Suprapubic skin (tissue), 3 donors: ENCODE data around the gene PMFBP1.

Source experiments
- EP300 ChIP-seq: sonication (generic); formaldehyde crosslinking; IDR thresholded peaks from one replicate; pipeline ENCODE4 v1.6.1; 2017; ENCODE audit warnings: antibody characterized with exemption
- POLR2A ChIP-seq, 2 donors: fragments of 450-650 bp; IDR thresholded peaks; one replicate each; pipeline ENCODE4 v1.6.1; 2017; ENCODE audit warnings: antibody characterized with exemption in 2 of 2, mild to moderate bottlenecking in 2 of 2, moderate library complexity in 2 of 2
- TF ChIP-seq, protein P1 (sequence below), 2 donors: fragments of 200-600 bp in 1 of 2; fragments of 450-650 bp in 1 of 2; sonication (generic) in 1 of 2; IDR thresholded peaks; one replicate each; pipeline ENCODE4 v1.5.1; 2016 to 2019; ENCODE audit warnings: antibody characterized with exemption in 2 of 2, mild to moderate bottlenecking in 1 of 2, moderate library complexity in 1 of 2

DNA sequence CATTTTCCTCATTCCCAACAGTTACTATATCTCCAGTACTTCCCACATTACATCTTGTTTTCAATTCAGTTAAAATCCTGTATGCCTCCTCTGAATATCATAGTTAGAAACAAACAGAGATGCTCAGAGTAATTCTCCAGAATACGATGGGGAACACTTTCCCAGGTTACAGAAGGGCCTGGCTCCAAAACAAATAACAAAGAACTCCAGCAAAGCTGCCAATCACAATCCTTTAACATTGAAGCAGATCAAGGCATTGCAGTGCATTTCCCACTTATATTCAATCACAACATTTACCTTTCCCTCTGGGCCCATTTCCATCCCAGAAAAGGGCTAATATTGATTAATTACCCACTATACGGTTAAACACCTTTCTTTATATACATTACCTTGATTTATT lies 29.4 kb upstream of the PMFBP1 start:
- TF ChIP-seq, protein P1, sequence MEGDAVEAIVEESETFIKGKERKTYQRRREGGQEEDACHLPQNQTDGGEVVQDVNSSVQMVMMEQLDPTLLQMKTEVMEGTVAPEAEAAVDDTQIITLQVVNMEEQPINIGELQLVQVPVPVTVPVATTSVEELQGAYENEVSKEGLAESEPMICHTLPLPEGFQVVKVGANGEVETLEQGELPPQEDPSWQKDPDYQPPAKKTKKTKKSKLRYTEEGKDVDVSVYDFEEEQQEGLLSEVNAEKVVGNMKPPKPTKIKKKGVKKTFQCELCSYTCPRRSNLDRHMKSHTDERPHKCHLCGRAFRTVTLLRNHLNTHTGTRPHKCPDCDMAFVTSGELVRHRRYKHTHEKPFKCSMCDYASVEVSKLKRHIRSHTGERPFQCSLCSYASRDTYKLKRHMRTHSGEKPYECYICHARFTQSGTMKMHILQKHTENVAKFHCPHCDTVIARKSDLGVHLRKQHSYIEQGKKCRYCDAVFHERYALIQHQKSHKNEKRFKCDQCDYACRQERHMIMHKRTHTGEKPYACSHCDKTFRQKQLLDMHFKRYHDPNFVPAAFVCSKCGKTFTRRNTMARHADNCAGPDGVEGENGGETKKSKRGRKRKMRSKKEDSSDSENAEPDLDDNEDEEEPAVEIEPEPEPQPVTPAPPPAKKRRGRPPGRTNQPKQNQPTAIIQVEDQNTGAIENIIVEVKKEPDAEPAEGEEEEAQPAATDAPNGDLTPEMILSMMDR (IDR thresholded peaks at IDR 0.05) = no peak
- TF ChIP-seq POLR2A (IDR thresholded peaks at IDR 0.05) (no peak), EP300 (no peak)
